ENCODE data around the gene POFUT1.
"Not testable (repeated sequence)": the region's sequence is repeated elsewhere in the genome, so short reads cannot be mapped to it uniquely, and the experiment has no call there.

Gene POFUT1

DNA sequence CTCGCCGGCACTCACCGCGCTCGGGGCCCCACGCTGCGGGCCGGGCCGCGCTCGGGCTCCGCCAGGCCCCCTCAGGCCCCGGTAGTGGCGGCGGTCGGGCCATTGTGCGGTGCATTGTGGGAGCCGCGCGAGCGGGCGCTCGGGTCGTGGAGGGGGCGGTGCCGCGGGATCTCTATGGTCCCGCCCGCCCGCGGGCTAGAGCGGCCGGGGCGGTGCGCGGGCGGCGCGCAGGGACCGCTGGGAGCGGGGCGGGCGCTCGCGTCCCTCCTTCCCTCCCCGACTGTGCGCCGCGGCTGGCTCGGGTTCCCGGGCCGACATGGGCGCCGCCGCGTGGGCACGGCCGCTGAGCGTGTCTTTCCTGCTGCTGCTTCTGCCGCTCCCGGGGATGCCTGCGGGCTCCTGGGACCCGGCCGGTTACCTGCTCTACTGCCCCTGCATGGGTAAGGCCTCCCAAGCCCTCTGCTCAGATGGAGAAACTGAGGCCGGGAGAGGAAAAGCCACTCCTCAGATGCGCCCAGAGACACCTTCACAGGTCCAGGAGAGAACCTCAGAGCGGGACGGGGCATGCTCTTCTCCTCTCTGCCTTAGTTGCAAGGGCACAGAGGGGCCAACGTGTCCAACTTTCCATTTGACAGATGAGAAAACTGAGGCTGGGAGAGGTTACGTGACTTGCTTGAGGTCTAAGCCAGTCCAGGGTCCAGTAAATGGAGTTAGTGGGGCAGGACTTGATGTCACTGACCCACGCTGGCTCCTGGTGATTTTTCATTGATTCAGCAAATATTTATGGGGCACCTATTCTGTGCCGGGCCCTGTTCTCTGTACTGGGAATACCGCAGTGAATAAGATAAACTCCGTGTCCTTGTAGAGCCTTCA, at the start of gene POFUT1, which contains the start of gene PLAGL2:
Gene POFUT1 (plus strand): TSS at position 255 of the 873 bp plus-strand sequence. CDS start 62 bp downstream, at position 317.
Gene PLAGL2 (minus strand): TSS at position 118 of the 873 bp plus-strand sequence. CDS start 5,565 bp downstream, outside the sequence.
- peak; percentile 92 for DNase-seq (ENCODE audit: low spot score)

DNA sequence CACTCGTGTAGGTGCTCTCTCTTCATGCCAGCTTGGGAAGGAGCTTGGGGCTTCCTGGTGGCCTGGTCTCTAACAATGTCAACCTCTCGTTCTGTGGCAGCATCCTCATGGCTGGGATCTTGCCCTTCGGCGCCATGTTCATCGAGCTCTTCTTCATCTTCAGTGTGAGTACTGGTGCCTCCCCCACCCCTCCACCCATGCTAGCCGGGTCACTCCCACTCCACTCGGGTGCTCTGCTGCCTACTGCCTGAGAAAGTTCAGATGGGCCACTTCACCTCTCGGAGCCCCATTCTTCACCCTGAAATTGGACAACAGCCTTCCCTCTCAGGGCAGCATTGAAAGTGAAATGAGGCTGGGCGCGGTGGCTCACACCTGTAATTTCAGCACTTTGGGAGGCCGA, 49.3 kb upstream of the POFUT1 start:
- no peak for DNase-seq (ENCODE audit: low spot score)

GRCh38 chr20:32158943-32159660, 48.6 kb upstream of the POFUT1 start:
- no peak for DNase-seq (ENCODE audit: low spot score)

DNA sequence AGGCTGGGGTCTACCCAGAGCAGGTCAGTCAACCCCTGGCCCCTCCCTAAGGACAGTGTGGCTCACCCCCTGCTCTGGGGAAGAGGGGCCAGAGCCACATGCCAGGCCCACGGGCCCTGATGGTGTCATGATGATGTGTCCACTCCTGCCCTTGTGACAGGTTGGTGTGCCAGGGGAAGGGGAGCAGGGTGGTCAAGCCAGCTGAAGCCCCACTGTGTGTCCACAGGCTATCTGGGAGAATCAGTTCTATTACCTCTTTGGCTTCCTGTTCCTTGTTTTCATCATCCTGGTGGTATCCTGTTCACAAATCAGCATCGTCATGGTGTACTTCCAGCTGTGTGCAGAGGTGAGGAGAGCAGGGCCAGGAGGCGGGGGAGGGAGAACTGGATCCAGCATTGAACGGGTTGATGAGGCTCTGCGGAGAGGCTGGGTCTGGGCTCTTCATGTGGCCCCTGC, 47.9 kb upstream of the POFUT1 start:
- no peak for DNase-seq (ENCODE audit: low spot score)

DNA sequence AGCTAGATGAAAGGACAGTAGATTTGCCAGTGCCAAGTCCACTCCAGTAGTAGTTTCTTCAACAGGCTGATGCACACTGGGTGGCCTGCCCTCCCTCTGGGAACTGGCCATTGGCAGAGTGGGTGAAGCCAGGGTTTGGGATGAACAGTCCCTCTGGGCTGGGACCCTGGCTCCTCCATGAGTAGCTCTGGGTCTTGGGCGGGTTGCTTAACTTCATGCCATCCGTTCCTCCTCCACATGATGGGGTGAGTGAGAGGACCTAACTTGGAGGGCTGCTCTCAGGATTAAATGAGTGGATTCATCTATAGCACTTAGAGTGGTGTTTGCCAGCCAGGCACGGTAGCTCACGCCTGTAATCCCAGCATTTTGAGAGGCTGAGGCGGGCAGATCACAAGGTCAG, 47.3 kb upstream of the POFUT1 start:
- no peak for DNase-seq (ENCODE audit: low spot score)

DNA sequence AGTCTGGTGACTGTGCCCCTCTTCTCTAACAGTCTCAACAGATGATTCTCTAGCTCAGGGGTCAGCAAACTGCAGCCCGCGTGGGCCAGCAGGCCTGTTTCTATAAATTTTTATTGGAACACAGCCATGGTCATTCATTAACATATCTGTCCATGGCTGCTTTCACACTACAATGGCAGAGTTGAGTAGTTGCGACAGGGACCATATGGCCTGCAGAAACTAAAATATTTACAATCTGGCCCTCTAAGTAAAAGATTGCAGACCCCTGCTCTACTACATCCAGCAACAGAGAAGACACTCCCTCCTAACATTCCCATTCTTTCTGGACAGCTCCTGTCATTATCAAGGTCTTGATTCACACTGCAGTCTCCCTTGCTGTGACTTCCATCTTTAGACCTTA, 45.3 kb upstream of the POFUT1 start:
- DNase-seq (ENCODE audit: low spot score), result no peak

DNA sequence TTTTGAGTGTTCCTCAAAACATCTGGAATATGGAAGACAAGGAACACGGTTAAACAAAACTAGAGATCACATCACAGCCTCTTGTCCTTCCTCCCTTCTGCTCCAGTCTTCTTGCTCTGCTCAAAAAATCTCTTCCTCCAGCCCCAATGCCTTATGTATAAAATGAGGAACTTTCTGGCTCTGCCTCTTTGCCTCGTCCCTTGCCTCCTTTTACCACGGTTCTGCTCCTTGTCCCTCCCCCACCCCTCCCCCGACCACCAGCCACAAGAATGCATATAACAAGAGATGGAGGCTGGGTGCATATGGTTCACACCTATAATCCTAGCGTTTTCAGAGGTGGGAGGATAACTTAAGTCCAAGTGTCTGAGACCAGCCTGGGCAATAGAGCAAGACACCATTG, 43.7 kb upstream of the POFUT1 start:
- DNase-seq (ENCODE audit: low spot score), result no peak

DNA sequence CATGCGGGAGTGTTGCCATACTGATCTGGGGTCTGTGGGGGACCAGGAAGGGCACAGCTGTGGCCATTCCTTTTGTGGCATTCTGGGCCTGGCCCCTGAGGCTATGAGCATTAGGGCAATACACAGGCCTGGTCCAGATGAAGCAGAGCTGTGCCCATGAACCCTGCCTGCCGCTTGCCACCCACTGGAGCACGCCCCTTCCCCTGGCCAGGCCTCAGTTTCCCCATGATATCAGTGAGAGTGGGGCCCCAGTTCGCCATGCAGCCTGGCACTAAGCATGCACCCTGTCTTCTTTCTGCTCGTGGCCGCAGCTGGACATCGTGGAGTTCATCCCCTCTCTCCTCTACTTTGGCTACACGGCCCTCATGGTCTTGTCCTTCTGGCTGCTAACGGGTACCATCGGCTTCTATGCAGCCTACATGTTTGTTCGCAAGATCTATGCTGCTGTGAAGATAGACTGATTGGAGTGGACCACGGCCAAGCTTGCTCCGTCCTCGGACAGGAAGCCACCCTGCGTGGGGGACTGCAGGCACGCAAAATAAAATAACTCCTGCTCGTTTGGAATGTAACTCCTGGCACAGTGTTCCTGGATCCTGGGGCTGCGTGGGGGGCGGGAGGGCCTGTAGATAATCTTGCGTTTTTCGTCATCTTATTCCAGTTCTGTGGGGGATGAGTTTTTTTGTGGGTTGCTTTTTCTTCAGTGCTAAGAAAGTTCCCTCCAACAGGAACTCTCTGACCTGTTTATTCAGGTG, 42.5 kb upstream of the POFUT1 start:
- peak; percentile 52 for DNase-seq (ENCODE audit: low spot score)

DNA sequence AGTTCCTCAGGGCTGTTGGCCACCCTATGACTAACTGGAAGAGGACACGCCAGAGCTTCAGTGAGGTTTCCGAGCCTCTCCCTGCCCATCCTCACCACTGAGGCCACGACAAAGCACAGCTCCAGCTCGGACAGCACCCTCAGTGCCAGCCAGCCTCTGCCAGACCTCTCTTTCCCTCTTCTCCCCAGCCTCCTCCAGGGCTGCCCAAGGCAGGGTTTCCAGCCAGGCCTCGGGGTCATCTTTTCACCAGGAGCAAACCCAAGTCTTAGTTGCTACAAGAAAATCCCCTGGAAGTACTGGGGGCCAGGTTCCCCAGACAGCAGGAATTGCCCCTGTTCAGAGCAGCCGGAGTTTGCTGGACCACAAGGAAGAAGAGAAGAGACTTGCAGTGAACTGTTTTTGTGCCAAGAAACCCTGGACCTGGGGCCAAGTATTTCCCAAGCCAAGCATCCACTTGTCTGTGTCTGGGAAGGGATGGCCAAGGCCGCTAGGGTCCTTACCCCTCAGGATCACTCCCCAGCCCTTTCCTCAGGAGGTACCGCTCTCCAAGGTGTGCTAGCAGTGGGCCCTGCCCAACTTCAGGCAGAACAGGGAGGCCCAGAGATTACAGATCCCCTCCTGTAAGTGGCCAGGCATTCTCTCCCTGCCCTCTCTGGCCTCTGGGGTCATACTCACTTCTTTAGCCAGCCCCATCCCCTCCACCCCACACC, 41.7 kb upstream of the POFUT1 start:
- no peak for DNase-seq (ENCODE audit: low spot score)

DNA sequence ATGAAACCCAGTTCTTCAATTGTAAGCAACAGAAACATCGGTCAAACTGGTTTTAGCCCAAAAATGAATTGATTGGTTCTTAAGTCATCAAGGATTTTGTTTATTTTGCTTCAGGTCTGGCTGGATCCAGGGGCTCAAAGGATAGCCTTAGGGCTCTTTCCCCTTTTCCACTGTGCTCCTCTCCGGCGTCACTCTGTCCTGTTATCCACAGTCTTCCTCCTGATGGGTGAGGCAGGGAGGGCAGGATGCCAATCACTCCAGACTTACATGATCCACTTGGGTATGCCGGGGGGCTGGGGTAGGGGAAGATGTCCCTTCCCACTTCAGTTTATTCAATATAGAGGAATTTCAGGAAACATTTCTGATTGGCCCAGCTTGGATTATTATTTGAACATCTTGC, 40.1 kb upstream of the POFUT1 start:
- no peak for DNase-seq (ENCODE audit: low spot score)

- DNase-seq (ENCODE audit: low spot score), result no peak
These were observed 39.3 kb upstream of the POFUT1 start for GRCh38 chr20:32168184-32168910.

DNA sequence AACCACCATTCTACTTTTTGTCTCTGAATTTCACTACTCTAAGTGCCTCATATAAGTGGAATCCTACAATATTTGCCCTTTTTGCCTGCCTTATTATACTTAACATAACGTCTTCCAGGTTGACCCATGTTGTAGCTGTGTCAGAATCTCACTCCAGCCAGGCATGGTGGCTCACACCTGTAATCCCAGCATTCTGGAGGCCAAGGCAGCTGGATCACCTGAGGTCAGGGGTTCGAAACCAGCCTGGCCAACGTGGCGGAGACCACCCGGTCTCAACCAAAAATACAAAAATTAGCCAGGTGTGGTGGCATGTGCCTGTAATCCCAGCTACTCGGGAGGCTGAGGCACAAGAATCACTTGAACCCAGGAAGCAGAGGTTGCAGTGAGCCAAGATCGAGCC, 30.0 kb upstream of the POFUT1 start:
- DNase-seq (ENCODE audit: low spot score), result not testable (repeated sequence)

GRCh38 chr20:32179515-32179914, 28.2 kb upstream of the POFUT1 start:
- no peak for DNase-seq (ENCODE audit: low spot score)

GRCh38 chr20:32179934-32180333, 27.7 kb upstream of the POFUT1 start:
- no peak for DNase-seq (ENCODE audit: low spot score)

DNA sequence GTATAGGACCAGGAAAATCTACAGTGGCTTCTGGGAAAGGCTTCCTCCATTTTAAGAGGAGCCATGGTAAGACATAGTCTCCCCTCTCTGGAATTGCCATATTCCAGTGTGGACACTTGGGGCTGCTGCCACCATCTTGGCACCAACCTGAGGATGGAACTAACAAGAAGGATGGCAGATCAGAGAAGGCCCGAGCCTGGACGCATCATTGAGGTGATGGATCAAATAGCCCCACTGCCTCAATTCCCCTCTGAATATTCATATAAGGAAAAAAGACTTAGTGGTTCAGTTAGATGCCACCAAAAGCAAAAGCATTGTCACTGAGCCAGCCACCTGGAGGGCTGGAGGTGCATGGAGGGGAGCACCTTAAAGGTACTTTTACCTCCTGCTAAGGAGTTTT, 26.1 kb upstream of the POFUT1 start:
- DNase-seq (ENCODE audit: low spot score), result no peak

- DNase-seq (ENCODE audit: low spot score), result no peak
These were observed 23.6 kb upstream of the POFUT1 start for GRCh38 chr20:32183947-32184635.

DNA sequence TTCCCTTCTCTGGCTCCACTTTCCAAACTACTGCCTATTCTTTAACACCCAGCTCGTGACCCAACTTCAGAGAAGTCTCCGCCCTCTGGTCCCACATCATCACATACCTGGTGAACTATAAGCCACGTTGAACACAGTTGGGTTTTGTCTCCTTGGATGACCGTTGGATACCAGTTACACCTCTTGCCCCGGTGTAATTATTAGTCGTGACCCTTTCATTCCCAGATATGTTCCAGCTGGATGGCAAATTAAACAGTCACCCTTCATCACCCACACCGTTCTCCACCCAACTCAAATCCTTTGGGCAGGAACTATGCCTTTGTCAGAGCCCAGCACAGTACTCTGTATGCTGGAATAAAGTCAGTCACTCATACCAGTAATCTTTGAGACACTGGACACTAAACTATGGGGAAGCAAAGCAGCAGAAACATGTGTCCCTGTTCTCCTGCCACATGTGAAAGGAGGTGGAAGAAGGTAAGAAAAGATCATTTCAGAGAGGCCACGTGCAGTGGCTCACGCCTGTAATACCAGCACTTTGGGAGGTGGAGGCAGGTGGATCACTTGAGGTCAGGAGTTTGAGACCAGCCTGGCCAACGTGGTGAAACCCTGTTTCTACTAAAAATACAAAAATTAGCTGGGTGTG, 22.6 kb upstream of the POFUT1 start:
- DNase-seq (ENCODE audit: low spot score), result no peak

DNA sequence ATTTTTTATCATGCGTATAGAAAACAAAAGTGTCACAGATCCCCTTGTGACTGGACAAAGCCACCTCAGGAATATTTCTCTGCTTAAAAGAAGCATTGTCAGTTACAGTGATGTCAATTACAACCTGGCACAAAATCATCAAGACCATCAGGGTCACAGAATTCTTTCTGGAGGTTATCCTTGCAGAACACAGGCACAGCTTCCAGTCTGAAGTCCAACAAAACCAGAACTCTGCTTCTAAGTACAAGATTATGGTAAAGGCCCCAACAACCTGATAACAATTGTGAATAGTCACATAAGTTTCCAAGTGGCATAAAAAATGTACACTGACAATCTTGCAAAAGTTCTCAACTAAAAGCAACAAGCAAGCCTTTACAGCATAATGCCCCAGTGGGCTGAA, 21.2 kb upstream of the POFUT1 start:
- no peak for DNase-seq (ENCODE audit: low spot score)

DNA sequence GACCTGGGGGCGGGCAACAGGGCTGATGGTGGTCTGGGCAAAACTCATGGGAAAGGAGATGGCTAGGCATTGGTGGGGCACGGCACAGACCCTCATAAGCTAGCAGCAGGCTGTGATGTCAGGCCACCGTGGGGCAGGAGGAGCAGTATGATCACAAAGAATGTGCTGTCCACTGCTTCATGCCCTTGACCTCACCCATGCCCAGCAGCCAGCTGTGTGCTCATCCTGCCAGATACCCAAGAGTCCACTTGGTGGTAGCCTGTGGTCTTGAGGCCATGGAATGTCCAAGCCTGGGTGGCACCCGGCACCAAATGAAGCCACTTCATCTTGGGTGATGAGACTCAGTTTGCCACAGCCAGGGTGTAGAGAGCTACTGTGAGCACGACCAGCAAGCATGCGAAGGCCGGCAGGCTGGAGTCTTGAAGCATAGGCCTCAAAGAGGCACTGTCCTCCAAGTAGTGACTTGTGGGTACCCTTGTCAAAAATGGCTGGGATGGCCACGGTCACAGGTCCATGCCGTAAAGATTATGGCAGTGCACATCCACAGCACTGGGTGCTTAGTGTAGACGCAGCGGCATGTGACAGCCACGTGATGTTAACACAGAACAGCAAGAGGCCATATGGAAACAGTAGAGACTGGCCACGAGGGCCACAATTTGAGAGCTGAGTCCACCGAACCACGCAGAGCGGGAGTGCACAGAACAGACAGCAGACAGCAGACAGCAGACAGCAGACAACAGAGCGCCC, 19.1 kb upstream of the POFUT1 start:
- no peak for DNase-seq (ENCODE audit: low spot score)

Measured in putamen (tissue), 1 donor.